Stimulated activated memory B cell treated with anti-CD40 and anti-IgM and Interleukin-4, amounts not matched to agents 10 μg/mL and 1 μg/mL and 100 μg/mL, for 72 hours (primary cell): ENCODE data around the gene MLLT3.

Experiments
- ATAC-seq: fragments of 150-1000 bp; cut with Tn5 transposase; 2 replicates; pipeline ENCODE4 v1.10.0; 2021
- H3K27ac Mint-ChIP-seq: one replicate; pipeline ENCODE4 v1.8.0; 2022; ENCODE audit warnings: mild to moderate bottlenecking, mixed read lengths
- H3K27me3 Mint-ChIP-seq: one replicate; pipeline ENCODE4 v1.8.0; 2022; ENCODE audit warnings: mixed read lengths
- H3K36me3 Mint-ChIP-seq: one replicate; pipeline ENCODE4 v1.8.0; 2022; ENCODE audit warnings: mixed read lengths
- H3K4me1 Mint-ChIP-seq: one replicate; pipeline ENCODE4 v1.8.0; 2022; ENCODE audit warnings: mixed read lengths
- H3K4me3 Mint-ChIP-seq: one replicate; pipeline ENCODE4 v1.8.0; 2022; ENCODE audit warnings: mild to moderate bottlenecking, moderate library complexity, mixed read lengths
- H3K9me3 Mint-ChIP-seq: one replicate; pipeline ENCODE4 v1.8.0; 2022; ENCODE audit warnings: mixed read lengths

MLLT3 gene

DNA sequence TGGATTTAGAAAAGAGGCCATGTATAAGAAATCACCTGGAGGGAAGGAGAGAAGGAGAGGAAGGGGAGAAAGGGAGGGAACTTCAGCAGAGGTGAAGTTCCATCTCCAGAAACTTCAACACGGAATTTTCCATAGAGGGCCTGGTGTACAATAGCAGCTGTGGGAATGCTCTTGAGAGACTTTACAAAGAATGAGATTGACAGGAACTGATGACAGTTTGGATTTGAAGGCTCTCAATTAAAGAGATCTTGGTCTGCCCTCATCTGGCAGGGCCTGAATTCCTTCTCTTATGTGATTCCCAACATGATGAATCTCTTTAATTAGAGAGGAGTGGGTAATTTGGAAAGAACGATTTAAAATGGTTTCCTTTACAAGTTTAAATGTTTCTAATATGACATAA, 143.5 kb downstream of the MLLT3 start:
- no peaks in the 10 kb centered on the region for H3K36me3 Mint-ChIP-seq
- H3K4me1 Mint-ChIP-seq = no peaks in the 10 kb centered on the region
- H3K27me3 Mint-ChIP-seq = no peaks in the 10 kb centered on the region
- H3K27ac Mint-ChIP-seq = no peak overlapping the region
- H3K9me3 Mint-ChIP-seq = no peaks in the 10 kb centered on the region
- ATAC-seq = no peak
- no peak overlapping the region for H3K4me3 Mint-ChIP-seq

DNA sequence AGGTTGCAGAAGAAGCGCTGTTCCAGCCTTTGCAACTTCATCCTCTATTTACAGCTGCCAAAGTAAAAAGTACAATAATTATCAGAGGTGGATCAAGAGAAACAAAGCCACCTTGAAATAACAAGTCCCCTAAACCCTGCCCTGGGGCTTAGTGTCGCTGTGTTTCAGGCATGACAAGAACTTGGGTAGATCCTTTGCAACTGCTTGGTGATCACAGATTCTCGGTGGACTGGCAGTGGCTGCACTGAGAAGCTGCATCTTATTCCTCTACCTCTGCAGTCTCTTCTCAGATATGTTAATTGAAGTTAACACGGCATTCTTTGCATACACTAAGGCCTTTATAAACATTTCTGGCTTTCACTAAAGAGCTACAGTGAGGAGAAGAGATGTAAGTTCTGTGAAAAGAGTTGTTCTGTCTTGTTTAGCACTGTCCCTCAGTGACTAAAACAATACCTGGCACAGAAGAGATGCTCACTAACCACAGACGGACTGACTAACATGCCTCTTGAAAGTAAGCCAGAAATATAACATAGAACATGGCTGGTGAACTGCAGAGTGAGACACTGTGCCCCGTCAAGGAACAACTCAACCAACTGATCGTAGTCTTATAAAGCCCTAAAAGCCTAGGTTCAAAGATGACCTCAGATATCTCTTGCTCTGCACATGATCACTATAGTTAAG, 144.2 kb downstream of the MLLT3 start:
- no peak overlapping the region for H3K27ac Mint-ChIP-seq
- H3K27me3 Mint-ChIP-seq = no peaks in the 10 kb centered on the region
- H3K4me3 Mint-ChIP-seq = no peak overlapping the region
- no peak for ATAC-seq
- no peaks in the 10 kb centered on the region for H3K36me3 Mint-ChIP-seq
- no peaks in the 10 kb centered on the region for H3K9me3 Mint-ChIP-seq
- no peaks in the 10 kb centered on the region for H3K4me1 Mint-ChIP-seq

DNA sequence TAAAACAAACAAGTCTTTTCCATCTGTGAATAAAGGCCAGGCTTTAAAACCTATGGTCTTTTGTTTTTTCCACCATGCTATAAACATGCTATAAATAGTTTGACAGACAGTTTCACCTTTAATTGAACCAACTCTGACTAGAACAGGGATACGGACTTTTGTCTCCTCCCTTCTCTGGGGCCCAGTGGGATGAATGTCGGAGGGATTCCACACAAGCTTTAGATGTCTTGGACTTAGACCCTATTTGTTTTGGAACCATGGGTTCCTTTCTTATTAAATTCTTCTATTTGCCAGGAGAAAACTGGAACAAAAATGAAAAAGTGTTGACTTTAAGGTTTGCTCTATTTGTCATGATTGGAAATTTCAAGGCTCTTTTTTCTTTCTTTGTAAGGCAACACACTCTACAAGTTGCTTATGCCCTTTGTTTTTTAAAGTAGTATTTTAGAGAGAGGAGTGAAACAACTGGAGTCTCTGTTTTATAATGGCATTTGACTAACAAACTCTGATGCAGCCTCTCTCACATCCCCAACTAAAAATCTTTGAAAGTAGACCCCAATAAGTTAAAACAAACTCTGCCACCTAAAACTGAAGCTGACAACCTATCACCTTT, 145.3 kb downstream of the MLLT3 start:
- no peaks in the 10 kb centered on the region for H3K27me3 Mint-ChIP-seq
- H3K4me3 Mint-ChIP-seq = no peak overlapping the region
- no peak overlapping the region for H3K27ac Mint-ChIP-seq
- ATAC-seq = no peak
- H3K4me1 Mint-ChIP-seq = no peaks in the 10 kb centered on the region
- no peaks in the 10 kb centered on the region for H3K36me3 Mint-ChIP-seq
- H3K9me3 Mint-ChIP-seq = no peaks in the 10 kb centered on the region

DNA sequence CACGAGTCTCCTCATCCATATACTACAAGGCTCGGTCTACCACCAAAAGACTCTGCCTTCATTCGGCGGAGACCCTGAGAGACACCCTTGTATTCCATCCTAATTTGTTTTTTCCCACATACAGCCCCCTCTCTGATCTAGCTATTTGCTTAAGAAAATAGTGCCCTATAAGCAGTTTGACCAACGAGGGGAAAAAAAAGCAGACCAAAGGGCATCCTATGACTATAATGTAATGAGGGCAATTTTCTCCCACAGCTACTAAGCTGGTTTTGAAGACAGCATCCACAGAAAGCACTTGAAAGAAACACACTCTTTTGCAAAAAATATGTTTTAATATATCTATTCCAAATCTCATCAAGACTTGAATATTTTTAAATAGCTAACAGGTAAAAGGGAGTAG, 147.8 kb downstream of the MLLT3 start:
- Mint-ChIP-seq H3K4me1 (no peaks in the 10 kb centered on the region), H3K27ac (no peak overlapping the region), H3K36me3 (no peaks in the 10 kb centered on the region), H3K4me3 (no peak overlapping the region), H3K9me3 (no peaks in the 10 kb centered on the region), H3K27me3 (no peaks in the 10 kb centered on the region)
- ATAC-seq = no peak

DNA sequence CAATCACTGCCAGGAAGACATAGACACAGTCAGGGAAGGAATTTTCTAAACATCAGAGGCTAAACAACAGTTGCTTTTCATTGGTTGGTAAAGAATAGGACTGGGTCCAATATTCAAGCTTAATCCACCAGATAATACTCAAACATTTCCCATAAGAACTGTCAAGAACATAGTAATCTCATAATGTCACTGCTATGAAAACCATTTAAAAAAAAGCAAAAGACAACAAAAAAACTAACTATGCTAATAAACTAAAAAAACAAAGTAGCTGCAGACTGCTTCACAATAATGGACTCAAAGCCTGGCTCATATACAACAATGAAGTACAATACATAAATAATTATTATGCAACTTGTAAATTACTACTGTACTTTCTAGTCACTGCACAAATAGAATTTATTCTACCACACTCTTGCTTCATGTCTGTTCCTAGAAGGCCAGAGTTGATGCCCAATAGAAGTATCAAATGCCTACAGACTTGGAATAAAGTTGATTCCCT, 148.7 kb downstream of the MLLT3 start:
- Mint-ChIP-seq H3K36me3 (no peaks in the 10 kb centered on the region), H3K4me1 (no peaks in the 10 kb centered on the region), H3K4me3 (no peak overlapping the region), H3K9me3 (no peaks in the 10 kb centered on the region), H3K27me3 (no peaks in the 10 kb centered on the region), H3K27ac (no peak overlapping the region)
- ATAC-seq = no peak

DNA sequence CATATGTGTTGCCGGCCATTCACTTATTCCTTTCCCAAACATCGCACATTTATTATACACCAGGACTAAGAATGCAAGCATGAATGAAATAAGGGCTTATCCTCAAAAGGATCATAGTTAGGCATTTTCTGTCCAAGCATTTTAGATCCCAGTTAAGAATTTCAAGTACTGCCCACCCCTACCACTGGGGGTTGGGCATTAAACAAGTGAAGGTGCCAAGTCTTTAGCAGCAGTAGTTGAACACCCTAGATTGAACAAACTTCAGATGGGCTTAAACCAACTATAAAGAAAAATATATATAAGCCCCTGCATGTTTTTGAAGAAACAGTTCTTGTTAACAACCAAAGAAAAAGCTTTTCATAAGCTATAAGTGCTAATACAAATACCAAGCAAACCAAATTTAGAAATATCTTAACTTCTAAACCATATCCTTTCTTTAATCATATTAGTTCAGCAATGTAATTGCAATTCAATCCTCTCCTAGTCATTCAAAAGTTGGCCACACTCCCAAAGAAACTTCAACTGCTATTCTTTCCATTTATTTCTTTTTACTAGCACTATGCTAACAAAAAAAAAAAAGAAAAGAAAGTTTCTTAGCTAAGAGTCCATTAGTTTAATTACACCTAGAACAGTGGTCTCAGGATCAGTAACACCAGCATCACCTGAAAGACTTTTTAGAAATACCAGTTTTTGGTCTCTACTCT, 149.8 kb downstream of the MLLT3 start:
- no peak for ATAC-seq

DNA sequence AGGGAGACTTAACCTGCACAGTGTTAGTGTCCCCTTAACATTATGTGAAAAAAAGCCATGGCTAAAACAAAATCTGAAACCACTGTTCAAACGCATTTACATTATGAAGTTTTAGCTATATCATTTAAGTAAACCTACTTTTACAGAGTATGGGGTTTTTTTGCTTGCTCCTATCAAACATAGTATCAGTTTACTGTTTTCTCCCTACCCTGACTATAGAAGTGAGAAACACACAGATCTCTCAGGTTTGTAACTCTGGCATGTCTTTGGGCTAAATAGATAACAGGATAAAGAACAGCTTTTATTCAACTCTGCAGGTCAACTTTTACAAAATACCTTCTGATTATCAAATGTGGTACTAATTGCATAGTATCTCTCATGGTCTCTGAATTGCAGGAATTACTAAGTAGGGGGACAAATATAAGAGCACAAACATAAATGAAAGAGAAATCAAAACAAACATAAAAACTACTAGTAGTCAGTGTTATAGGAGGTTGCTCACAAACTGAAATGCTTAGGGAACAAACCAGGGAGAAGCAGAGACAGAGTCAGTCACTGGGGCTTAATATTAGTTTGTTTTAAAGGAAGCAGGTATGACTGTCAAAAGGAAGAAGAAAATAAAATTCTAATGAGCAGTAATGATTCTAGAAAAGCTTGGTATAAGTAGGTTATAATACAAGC, 155.8 kb downstream of the MLLT3 start:
- Mint-ChIP-seq H3K36me3 (no peaks in the 10 kb centered on the region), H3K4me3 (no peak overlapping the region), H3K9me3 (no peaks in the 10 kb centered on the region), H3K27ac (no peak overlapping the region), H3K27me3 (no peaks in the 10 kb centered on the region), H3K4me1 (no peaks in the 10 kb centered on the region)
- ATAC-seq = no peak

More for the DNA sequence above, 149.8 kb downstream of the MLLT3 start:
- Mint-ChIP-seq H3K4me1 (no peaks in the 10 kb centered on the region), H3K27me3 (no peaks in the 10 kb centered on the region), H3K36me3 (no peaks in the 10 kb centered on the region), H3K27ac (no peak overlapping the region), H3K9me3 (no peaks in the 10 kb centered on the region), H3K4me3 (no peak overlapping the region)

DNA sequence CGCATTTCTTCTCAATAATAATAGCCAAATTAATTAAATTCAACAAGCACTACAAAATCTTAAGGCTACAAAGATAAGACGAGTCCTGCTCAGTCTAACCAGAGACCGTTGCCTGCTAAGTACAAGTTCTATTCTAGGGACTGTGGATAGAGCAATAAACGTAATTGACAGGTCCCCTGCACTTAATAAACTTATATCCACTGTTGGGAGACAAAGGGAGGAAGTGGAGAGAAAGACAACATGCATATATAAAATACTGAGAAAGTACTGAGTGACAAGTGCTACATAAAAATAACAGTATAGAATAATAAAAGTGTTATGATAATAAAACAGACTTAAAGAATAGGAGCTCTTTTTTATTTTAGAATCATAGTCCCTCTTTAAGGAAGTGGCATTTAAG, 158.1 kb downstream of the MLLT3 start:
- Mint-ChIP-seq H3K9me3 (no peaks in the 10 kb centered on the region), H3K36me3 (no peaks in the 10 kb centered on the region), H3K4me3 (no peak overlapping the region), H3K27me3 (no peaks in the 10 kb centered on the region), H3K4me1 (no peaks in the 10 kb centered on the region), H3K27ac (no peak overlapping the region)
- no peak for ATAC-seq

DNA sequence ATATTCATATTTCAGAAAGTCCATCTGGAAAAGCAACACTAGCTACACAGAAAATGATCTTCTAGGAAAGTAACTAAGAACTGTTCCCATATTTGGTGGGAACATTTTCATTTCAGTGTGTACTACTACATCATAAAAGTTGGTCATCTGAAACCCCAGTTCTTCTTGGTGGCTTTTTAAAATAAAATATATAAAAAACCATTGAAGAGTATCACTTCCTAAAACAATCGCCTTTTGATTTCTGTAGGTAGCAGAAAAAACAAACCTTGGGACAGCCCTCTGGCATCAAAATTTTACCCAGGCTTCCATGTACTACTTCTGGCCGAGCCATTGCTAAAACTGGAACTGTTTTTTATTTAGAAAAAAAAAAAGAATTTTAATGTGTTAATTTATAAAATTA, 158.5 kb downstream of the MLLT3 start:
- no peaks in the 10 kb centered on the region for H3K4me1 Mint-ChIP-seq
- no peak overlapping the region for H3K4me3 Mint-ChIP-seq
- H3K36me3 Mint-ChIP-seq = no peaks in the 10 kb centered on the region
- no peak for ATAC-seq
- H3K27ac Mint-ChIP-seq = no peak overlapping the region
- no peaks in the 10 kb centered on the region for H3K9me3 Mint-ChIP-seq
- H3K27me3 Mint-ChIP-seq = no peaks in the 10 kb centered on the region

DNA sequence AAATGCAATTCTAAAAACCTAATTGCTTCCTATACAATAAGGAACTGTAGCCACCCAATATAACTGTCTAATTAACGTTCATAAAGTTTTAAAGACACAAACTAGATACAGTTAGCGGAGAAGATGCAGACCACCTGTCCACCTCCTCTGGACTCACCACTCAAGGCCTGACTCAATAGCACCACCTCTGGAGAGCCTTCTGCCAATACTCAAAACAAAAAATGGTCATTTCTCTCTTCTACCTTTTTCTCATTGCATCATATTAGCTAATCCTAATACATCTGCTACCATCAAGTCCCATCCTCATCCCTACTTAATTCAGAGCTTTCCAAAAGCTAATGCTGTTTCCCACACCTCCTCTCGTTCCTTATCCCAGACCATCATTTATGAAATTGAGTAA, 159.9 kb downstream of the MLLT3 start:
- H3K27ac Mint-ChIP-seq = no peak overlapping the region
- H3K36me3 Mint-ChIP-seq = no peaks in the 10 kb centered on the region
- H3K4me1 Mint-ChIP-seq = no peaks in the 10 kb centered on the region

DNA sequence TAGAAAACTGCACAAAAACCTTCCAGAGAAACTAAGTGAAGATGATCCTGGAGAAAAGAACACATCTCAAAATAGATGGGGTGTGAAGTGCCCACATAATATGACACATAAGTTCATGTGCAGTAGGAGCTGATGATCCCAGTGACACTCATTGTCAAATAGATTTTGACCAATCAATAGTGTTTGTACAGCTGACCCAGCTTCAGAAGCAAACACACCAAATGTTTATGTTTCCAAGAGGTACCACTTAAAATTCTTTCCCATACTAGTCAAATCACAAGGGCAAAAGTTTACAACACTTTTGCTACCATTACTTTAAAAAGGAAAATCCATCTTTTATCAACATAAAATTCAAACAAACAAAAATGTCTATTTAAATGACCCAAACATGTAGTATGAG, 175.0 kb downstream of the MLLT3 start:
- no peak overlapping the region for H3K27ac Mint-ChIP-seq
- no peaks in the 10 kb centered on the region for H3K27me3 Mint-ChIP-seq
- H3K4me3 Mint-ChIP-seq = no peak overlapping the region
- no peaks in the 10 kb centered on the region for H3K9me3 Mint-ChIP-seq
- H3K36me3 Mint-ChIP-seq = no peaks in the 10 kb centered on the region
- ATAC-seq = no peak
- H3K4me1 Mint-ChIP-seq = no peaks in the 10 kb centered on the region

More for the DNA sequence above, 159.9 kb downstream of the MLLT3 start:
- ATAC-seq = no peak
- Mint-ChIP-seq H3K4me3 (no peak overlapping the region), H3K27me3 (no peaks in the 10 kb centered on the region), H3K9me3 (no peaks in the 10 kb centered on the region)

DNA sequence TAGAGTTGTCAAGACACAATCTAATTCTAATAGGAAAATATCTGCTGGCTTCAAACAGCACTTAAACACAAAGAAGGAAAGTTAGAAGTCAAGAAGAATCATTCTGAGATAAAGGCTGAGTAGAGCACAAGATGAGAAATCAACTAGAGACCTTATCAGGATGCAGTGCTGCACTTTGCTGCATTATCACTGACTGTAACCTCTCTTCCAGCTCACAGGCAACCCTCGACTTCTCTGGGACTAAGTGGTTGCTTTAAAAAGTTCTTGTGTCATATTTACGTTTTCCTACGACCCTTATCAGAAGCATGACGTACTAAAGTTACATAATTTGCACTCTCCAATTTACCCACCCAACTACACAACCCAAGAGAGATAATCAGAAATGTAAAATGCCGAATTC, 176.1 kb downstream of the MLLT3 start:
- no peak overlapping the region for H3K27ac Mint-ChIP-seq
- H3K9me3 Mint-ChIP-seq = no peaks in the 10 kb centered on the region
- no peak overlapping the region for H3K4me3 Mint-ChIP-seq
- no peaks in the 10 kb centered on the region for H3K27me3 Mint-ChIP-seq
- ATAC-seq = no peak
- H3K36me3 Mint-ChIP-seq = no peaks in the 10 kb centered on the region
- peaks cover under 1% of the 10 kb centered on the region for H3K4me1 Mint-ChIP-seq

DNA sequence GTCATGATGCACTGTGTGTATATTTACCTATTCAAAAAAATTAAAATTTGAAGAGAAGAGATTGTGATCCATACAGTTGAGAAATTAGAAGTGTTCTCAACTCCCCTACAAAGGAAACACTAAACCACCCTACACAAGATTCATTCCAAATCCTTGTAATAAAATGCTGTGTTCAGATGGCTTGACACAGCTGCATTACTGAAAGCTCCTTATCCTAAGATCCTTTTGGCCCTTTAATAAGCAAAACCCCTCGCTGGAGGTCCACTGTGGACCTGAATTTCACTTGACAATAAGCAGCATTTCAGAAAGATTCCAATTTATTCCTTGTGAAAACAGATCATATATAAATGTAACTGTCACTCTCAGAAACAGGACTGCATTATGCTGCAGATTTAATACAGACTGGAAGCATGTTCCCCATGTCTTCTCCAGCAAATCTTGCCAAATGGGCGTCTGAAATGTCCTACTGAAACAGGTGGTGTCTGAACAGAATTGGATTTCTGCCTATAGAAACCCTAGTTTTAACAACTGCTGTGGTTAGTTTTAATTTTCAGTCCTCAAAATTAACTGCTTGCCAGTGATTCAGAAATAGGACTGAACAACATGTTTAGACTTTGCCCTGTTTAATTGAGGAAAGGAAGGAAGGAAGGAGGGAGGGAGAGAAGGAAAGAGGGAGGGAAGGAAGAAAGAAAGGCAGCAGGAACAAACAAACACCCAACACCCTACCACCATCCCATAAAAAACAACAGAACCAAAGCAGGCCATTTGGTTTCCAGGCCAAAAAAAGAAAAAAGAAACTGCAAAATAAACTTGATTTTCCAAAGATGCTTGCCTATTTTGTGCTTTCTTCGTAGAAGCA, 179.6 kb downstream of the MLLT3 start:
- Mint-ChIP-seq H3K36me3 (no peaks in the 10 kb centered on the region), H3K27ac (no peak overlapping the region), H3K9me3 (no peaks in the 10 kb centered on the region), H3K27me3 (no peaks in the 10 kb centered on the region), H3K4me1 (peaks cover 9% of the 10 kb centered on the region), H3K4me3 (no peak overlapping the region)
- ATAC-seq = no peak

DNA sequence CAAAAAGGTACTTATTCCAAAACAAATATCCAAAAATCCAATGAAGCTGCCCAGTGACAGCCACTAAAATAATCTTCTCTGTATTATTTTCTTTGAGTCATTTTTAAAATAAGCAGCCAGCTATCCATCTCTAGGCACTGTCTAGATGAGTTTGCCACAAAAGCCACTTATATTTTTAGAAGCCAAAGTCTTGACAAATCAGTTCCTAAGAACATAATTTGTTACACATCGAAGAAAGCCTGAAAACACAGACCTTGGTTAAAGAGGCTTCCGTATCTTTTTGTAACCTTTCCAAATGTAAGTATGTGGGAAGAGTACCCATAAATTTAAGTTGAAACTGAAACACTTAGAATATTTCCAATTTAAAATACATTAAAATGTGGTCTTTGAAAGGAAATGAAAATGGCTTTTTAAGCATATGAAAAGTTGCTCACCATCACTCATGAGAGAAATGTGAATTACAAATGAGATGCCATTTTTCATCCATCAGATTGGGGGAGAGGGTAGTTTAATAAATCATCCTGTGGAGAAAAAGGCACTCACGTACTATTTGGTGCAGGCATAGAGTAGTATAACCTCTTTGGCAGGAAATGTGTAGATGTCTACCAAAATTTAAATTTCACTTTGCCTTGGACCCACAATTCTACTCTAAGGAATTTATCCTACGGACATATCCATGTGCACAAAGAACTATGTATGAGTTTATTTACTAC, 180.4 kb downstream of the MLLT3 start:
- peaks cover 9% of the 10 kb centered on the region for H3K4me1 Mint-ChIP-seq
- H3K27me3 Mint-ChIP-seq = no peaks in the 10 kb centered on the region
- H3K9me3 Mint-ChIP-seq = no peaks in the 10 kb centered on the region
- ATAC-seq = no peak
- no peak overlapping the region for H3K4me3 Mint-ChIP-seq
- no peak overlapping the region for H3K27ac Mint-ChIP-seq
- H3K36me3 Mint-ChIP-seq = no peaks in the 10 kb centered on the region
